ENCODE results near the gene DAB2IP.

DAB2IP gene

GRCh38 chr9:121759996-121760395, 108.6 kb downstream of the DAB2IP start:
- ChIA-PET POLR2A (no interaction called here), CTCF (no interaction called here)
- no peak for DNase-seq
- Histone ChIP-seq H3K27ac (ENCODE audit: insufficient read depth in 1 of 2, low read depth in 1 of 2, low read length in 2 of 2, poor library complexity in 1 of 2, severe bottlenecking in 2 of 2) (no peak overlapping the region), H3K4me1 (ENCODE audit: control extremely low read depth in 1 of 4, control insufficient read depth in 4 of 4, insufficient read depth in 4 of 4, low read length in 3 of 4) (no peaks in the 10 kb centered on the region), H3K27me3 (replicated peaks in 2 of 5; ENCODE audit: control insufficient read depth in 4 of 5, insufficient read depth in 5 of 5, low read length in 4 of 5) (peaks cover 0 to 2% (median 0%) of the 10 kb centered on the region in 5 experiments), H3K4me3 (ENCODE audit: control insufficient read depth in 1 of 7, extremely low read depth in 1 of 7, insufficient read depth in 4 of 7, low read depth in 2 of 7, low read length in 6 of 7) (no peak overlapping the region), H3K9me3 (ENCODE audit: control extremely low read depth in 1 of 5, control insufficient read depth in 4 of 5, insufficient read depth in 2 of 5, low read depth in 1 of 5, low read length in 4 of 5) (no peaks in the 10 kb centered on the region), H3K36me3 (ENCODE audit: control insufficient read depth in 4 of 4, insufficient read depth in 4 of 4, low read length in 3 of 4) (no peaks in the 10 kb centered on the region)
- 97% methylated on average over 23 of the region's 23 CpGs for WGBS (ENCODE audit: insufficient coverage)

DNA sequence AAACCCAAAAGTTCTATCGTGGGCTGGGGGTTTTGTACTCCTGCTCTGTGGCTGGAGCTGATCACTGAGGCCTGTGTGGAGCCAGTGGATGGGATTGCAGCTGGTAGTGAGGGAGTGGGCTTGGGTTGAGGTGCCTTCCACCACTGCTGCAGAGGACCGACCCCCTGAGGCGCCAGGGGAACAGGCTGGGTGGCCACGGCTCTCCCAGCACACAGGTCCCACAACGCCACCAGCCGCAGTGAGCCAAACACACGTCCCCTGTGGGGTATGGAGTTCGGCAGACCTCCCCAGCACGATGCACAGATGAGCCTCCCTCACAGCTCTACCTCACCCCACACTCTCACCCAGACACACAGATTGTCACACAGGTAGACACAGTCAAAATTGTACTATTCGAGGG, 109.1 kb downstream of the DAB2IP start:
- Histone ChIP-seq H3K4me1 (ENCODE audit: control extremely low read depth in 1 of 4, control insufficient read depth in 4 of 4, insufficient read depth in 4 of 4, low read length in 3 of 4) (no peaks in the 10 kb centered on the region), H3K36me3 (ENCODE audit: control insufficient read depth in 4 of 4, insufficient read depth in 4 of 4, low read length in 3 of 4) (no peaks in the 10 kb centered on the region), H3K27me3 (replicated peaks in 2 of 5; ENCODE audit: control insufficient read depth in 4 of 5, insufficient read depth in 5 of 5, low read length in 4 of 5) (peaks cover 0 to 2% (median 0%) of the 10 kb centered on the region in 5 experiments), H3K9me3 (ENCODE audit: control extremely low read depth in 1 of 5, control insufficient read depth in 4 of 5, insufficient read depth in 2 of 5, low read depth in 1 of 5, low read length in 4 of 5) (no peaks in the 10 kb centered on the region), H3K4me3 (ENCODE audit: control insufficient read depth in 1 of 7, extremely low read depth in 1 of 7, insufficient read depth in 4 of 7, low read depth in 2 of 7, low read length in 6 of 7) (no peak overlapping the region), H3K27ac (ENCODE audit: insufficient read depth in 1 of 2, low read depth in 1 of 2, low read length in 2 of 2, poor library complexity in 1 of 2, severe bottlenecking in 2 of 2) (no peak overlapping the region)
- WGBS (ENCODE audit: insufficient coverage) = 100% methylated on average over 8 of the region's 10 CpGs
- DNase-seq = no peak
- CTCF ChIA-PET = no interaction called here
- POLR2A ChIA-PET = no interaction called here

GRCh38 chr9:121763131-121763530, 111.7 kb downstream of the DAB2IP start:
- 90% methylated on average over 5 of the region's 6 CpGs for WGBS (ENCODE audit: insufficient coverage)
- DNase-seq = no peak
- no peaks in the 10 kb centered on the region for H3K36me3 ChIP-seq (ENCODE audit: control insufficient read depth in 4 of 4, insufficient read depth in 4 of 4, low read length in 3 of 4)
- no peaks in the 10 kb centered on the region for H3K9me3 ChIP-seq (ENCODE audit: control extremely low read depth in 1 of 5, control insufficient read depth in 4 of 5, insufficient read depth in 2 of 5, low read depth in 1 of 5, low read length in 4 of 5)
- no peak overlapping the region for H3K27ac ChIP-seq (ENCODE audit: insufficient read depth in 1 of 2, low read depth in 1 of 2, low read length in 2 of 2, poor library complexity in 1 of 2, severe bottlenecking in 2 of 2)
- H3K4me1 ChIP-seq (ENCODE audit: control extremely low read depth in 1 of 4, control insufficient read depth in 4 of 4, insufficient read depth in 4 of 4, low read length in 3 of 4) = no peaks in the 10 kb centered on the region
- no peak overlapping the region for H3K4me3 ChIP-seq (ENCODE audit: control insufficient read depth in 1 of 7, extremely low read depth in 1 of 7, insufficient read depth in 4 of 7, low read depth in 2 of 7, low read length in 6 of 7)
- ChIA-PET POLR2A (no interaction called here), CTCF (no interaction called here)
- no peaks in the 10 kb centered on the region for H3K27me3 ChIP-seq (replicated peaks in 2 of 5; ENCODE audit: control insufficient read depth in 4 of 5, insufficient read depth in 5 of 5, low read length in 4 of 5)

DNA sequence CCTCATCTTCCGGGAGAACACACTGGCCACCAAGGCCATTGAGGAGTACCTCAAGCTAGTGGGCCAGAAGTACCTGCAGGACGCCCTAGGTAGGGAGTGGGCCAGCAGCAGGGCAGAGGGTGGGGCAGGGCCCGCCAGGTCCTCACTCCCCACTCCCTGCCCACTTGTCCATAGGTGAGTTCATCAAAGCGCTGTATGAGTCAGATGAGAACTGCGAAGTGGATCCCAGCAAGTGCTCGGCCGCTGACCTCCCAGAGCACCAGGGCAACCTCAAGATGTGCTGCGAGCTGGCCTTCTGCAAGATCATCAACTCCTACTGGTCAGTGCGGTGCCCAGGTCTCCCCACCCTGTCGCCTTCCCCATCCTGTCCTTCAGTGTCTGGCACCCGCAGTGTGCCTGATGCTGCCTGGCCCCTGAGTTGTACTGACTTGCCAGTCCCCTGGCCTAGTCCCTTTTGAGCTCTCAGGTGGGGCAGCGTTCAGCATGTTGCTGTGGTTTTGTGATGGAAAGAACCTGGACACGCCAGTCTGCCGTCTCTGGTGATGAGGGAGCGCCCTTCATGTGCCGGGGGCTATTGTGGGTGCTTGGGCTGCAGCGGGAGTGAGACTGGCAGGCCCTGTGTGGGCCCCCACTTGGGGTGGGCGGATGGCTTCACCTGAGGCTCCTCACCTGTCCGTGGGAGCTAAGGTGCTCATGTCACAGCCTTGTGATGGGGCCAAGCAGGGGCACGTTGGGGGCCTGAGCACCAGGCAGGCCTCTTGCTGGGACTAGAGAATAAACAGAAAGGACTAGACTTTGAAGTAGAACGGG, 112.3 kb downstream of the DAB2IP start:
- ChIA-PET CTCF (no interaction called here), POLR2A (no interaction called here)
- Histone ChIP-seq H3K4me3 (ENCODE audit: control insufficient read depth in 1 of 7, extremely low read depth in 1 of 7, insufficient read depth in 4 of 7, low read depth in 2 of 7, low read length in 6 of 7) (no peak overlapping the region), H3K27ac (ENCODE audit: insufficient read depth in 1 of 2, low read depth in 1 of 2, low read length in 2 of 2, poor library complexity in 1 of 2, severe bottlenecking in 2 of 2) (no peak overlapping the region), H3K36me3 (ENCODE audit: control insufficient read depth in 4 of 4, insufficient read depth in 4 of 4, low read length in 3 of 4) (no peaks in the 10 kb centered on the region), H3K4me1 (ENCODE audit: control extremely low read depth in 1 of 4, control insufficient read depth in 4 of 4, insufficient read depth in 4 of 4, low read length in 3 of 4) (no peaks in the 10 kb centered on the region), H3K27me3 (replicated peaks in 2 of 5; ENCODE audit: control insufficient read depth in 4 of 5, insufficient read depth in 5 of 5, low read length in 4 of 5) (no peaks in the 10 kb centered on the region), H3K9me3 (ENCODE audit: control extremely low read depth in 1 of 5, control insufficient read depth in 4 of 5, insufficient read depth in 2 of 5, low read depth in 1 of 5, low read length in 4 of 5) (no peaks in the 10 kb centered on the region)
- WGBS (ENCODE audit: insufficient coverage) = 97% methylated on average over 18 of the region's 21 CpGs
- no peak for DNase-seq

DNA sequence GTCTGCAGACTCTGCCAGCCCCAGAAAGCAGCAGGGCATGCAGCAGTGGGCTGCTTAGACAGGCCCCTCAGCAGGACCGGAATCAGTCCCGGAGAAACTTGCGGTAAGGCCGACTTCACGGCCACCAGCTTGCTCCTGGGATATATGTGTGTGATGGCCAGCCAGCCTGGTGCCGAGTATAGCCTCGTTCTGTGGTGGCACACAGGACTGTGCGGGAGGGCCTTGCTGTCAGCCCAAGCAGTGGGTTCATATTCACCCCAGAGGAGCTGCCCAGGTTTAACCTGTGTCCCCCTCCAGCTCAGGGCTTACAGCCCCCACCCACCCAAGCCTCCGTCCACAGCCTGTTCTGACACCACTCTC, 112.9 kb downstream of the DAB2IP start:
- Histone ChIP-seq H3K4me1 (ENCODE audit: control extremely low read depth in 1 of 4, control insufficient read depth in 4 of 4, insufficient read depth in 4 of 4, low read length in 3 of 4) (no peaks in the 10 kb centered on the region), H3K27me3 (replicated peaks in 2 of 5; ENCODE audit: control insufficient read depth in 4 of 5, insufficient read depth in 5 of 5, low read length in 4 of 5) (no peaks in the 10 kb centered on the region), H3K36me3 (ENCODE audit: control insufficient read depth in 4 of 4, insufficient read depth in 4 of 4, low read length in 3 of 4) (no peaks in the 10 kb centered on the region), H3K27ac (ENCODE audit: insufficient read depth in 1 of 2, low read depth in 1 of 2, low read length in 2 of 2, poor library complexity in 1 of 2, severe bottlenecking in 2 of 2) (no peak overlapping the region), H3K4me3 (ENCODE audit: control insufficient read depth in 1 of 7, extremely low read depth in 1 of 7, insufficient read depth in 4 of 7, low read depth in 2 of 7, low read length in 6 of 7) (no peak overlapping the region), H3K9me3 (ENCODE audit: control extremely low read depth in 1 of 5, control insufficient read depth in 4 of 5, insufficient read depth in 2 of 5, low read depth in 1 of 5, low read length in 4 of 5) (no peaks in the 10 kb centered on the region)
- ChIA-PET CTCF (no interaction called here), POLR2A (no interaction called here)
- DNase-seq = no peak
- WGBS (ENCODE audit: insufficient coverage) = 98% methylated on average over 9 of the region's 9 CpGs

- CTCF ChIA-PET = interaction anchor here (1.2 kb wide), 1 partner anchor 81 kb away, joined by 3 read pairs; no protein-coding TSS in a partner anchor
- H3K4me1 ChIP-seq (ENCODE audit: control extremely low read depth in 1 of 4, control insufficient read depth in 4 of 4, insufficient read depth in 4 of 4, low read length in 3 of 4) = no peaks in the 10 kb centered on the region
- H3K9me3 ChIP-seq (ENCODE audit: control extremely low read depth in 1 of 5, control insufficient read depth in 4 of 5, insufficient read depth in 2 of 5, low read depth in 1 of 5, low read length in 4 of 5) = no peaks in the 10 kb centered on the region
- no peak overlapping the region for H3K4me3 ChIP-seq (ENCODE audit: control insufficient read depth in 1 of 7, extremely low read depth in 1 of 7, insufficient read depth in 4 of 7, low read depth in 2 of 7, low read length in 6 of 7)
- POLR2A ChIA-PET = no interaction called here
- WGBS (ENCODE audit: insufficient coverage) = 94% methylated on average over 8 of the region's 8 CpGs
- no peaks in the 10 kb centered on the region for H3K27me3 ChIP-seq (replicated peaks in 2 of 5; ENCODE audit: control insufficient read depth in 4 of 5, insufficient read depth in 5 of 5, low read length in 4 of 5)
- DNase-seq = no peak
- H3K36me3 ChIP-seq (ENCODE audit: control insufficient read depth in 4 of 4, insufficient read depth in 4 of 4, low read length in 3 of 4) = no peaks in the 10 kb centered on the region
- H3K27ac ChIP-seq (ENCODE audit: insufficient read depth in 1 of 2, low read depth in 1 of 2, low read length in 2 of 2, poor library complexity in 1 of 2, severe bottlenecking in 2 of 2) = no peak overlapping the region
Measured at GRCh38 chr9:121765021-121765950, 113.9 kb downstream of the DAB2IP start.

GRCh38 chr9:121766081-121766683, 114.7 kb downstream of the DAB2IP start:
- Histone ChIP-seq H3K4me1 (ENCODE audit: control extremely low read depth in 1 of 4, control insufficient read depth in 4 of 4, insufficient read depth in 4 of 4, low read length in 3 of 4) (no peaks in the 10 kb centered on the region), H3K27ac (ENCODE audit: insufficient read depth in 1 of 2, low read depth in 1 of 2, low read length in 2 of 2, poor library complexity in 1 of 2, severe bottlenecking in 2 of 2) (no peak overlapping the region), H3K4me3 (ENCODE audit: control insufficient read depth in 1 of 7, extremely low read depth in 1 of 7, insufficient read depth in 4 of 7, low read depth in 2 of 7, low read length in 6 of 7) (no peak overlapping the region), H3K27me3 (replicated peaks in 2 of 5; ENCODE audit: control insufficient read depth in 4 of 5, insufficient read depth in 5 of 5, low read length in 4 of 5) (no peaks in the 10 kb centered on the region), H3K36me3 (ENCODE audit: control insufficient read depth in 4 of 4, insufficient read depth in 4 of 4, low read length in 3 of 4) (no peaks in the 10 kb centered on the region), H3K9me3 (ENCODE audit: control extremely low read depth in 1 of 5, control insufficient read depth in 4 of 5, insufficient read depth in 2 of 5, low read depth in 1 of 5, low read length in 4 of 5) (no peaks in the 10 kb centered on the region)
- CTCF ChIA-PET = interaction anchor here (1.2 kb wide), 1 partner anchor 82 kb away, joined by 3 read pairs; no protein-coding TSS in a partner anchor
- 95% methylated on average over 11 of the region's 19 CpGs for WGBS (ENCODE audit: insufficient coverage)
- no peak for DNase-seq
- POLR2A ChIA-PET = no interaction called here
